H1 (cell line): ENCODE data around the gene HLX. TPM values are rescaled to one million over a fixed set of nuclear protein-coding genes. Genes with fewer than 3 reads are reported as not detected.

Experiments
- CHD7 ChIP-seq: fragments of 300-600 bp; sonication (generic); IDR thresholded peaks from 2 replicates; pipeline ENCODE4 v1.7.1; 2012; ENCODE audit warnings: low read length, moderate library complexity, mild to moderate bottlenecking, inconsistent platforms; ENCODE audit not compliant: insufficient replicate concordance
- POU5F1 ChIP-seq: IDR thresholded peaks from 2 replicates; pipeline ENCODE4 v1.6.1; 2011; ENCODE audit warnings: low read depth, mild to moderate bottlenecking, low read length, moderate library complexity
- SP2 ChIP-seq: IDR thresholded peaks from 2 replicates; pipeline ENCODE4 v1.6.1; 2012; ENCODE audit warnings: mild to moderate bottlenecking, low read length, inconsistent platforms
- polyA plus RNA-seq, 7 experiments: library from polyadenylated mRNA; depleted of rRNA in 3 of 7; stranded (reverse) in 5 of 7; unstranded in 2 of 7; fragments of >200 nt in 5 of 7; fragments of 200-250 nt in 2 of 7; gene quantifications; 1 replicate in 5 of 7; 2 replicates in 1 of 7; 4 replicates in 1 of 7; pipeline versions ENCODE4 v1.2.1 to v1.2.3, GENCODE V29; 2011 to 2013; ENCODE audit warnings: missing spikeins in 2 of 7, mixed read lengths in 2 of 7
- total RNA-seq: library from RNA; stranded (reverse); fragmentation: NEBNext Ultra II Directional; extraction: Animal tissue kit (Norgen Biotek cat#: 25700); gene quantifications from 2 replicates; pipeline ENCODE4 v1.2.1, GENCODE V29; 2021

Gene HLX
- total and polyA plus RNA-seq, 2 of the 8 experiments (the other 6 are each of a cell fraction or from before 2014, with no cell fraction given): 0.11 to 0.30 TPM

GRCh38 chr1:220876511-220877376, 2.5 kb upstream of the HLX start (continued):
- TF ChIP-seq CHD7 (no peak), SP2 (no peak), POU5F1 (no peak)
